ENCODE data around the gene CFDP1. TPM values are rescaled to one million over a fixed set of nuclear protein-coding genes. Genes with fewer than 3 reads are reported as not detected.
A peak's percentile ranks its signal among the peaks of the same experiment; 100 is the strongest.

Gene CFDP1
- polyA plus RNA-seq, 4 donors, result 108 to 390 (median 236) TPM

GRCh38 chr16:75322740-75323139, 110.6 kb downstream of the CFDP1 start:
- H3K9me3 ChIP-seq (ENCODE audit: control insufficient read depth in 2 of 2, insufficient read depth in 1 of 2, low read depth in 1 of 2, low read length in 1 of 2), result no peaks in the 10 kb centered on the region
- no peak for FAIRE-seq
- no peak overlapping the region for H3K4me3 ChIP-seq (ENCODE audit: low read depth in 1 of 3, low read length in 3 of 3)
- H3K27ac ChIP-seq (ENCODE audit: low read depth in 1 of 3, low read length in 2 of 3), result no peak overlapping the region
- 58 to 89% (median 63%) methylated on average over 3 of the region's 3 CpGs for WGBS, 3 donors
- H3K36me3 ChIP-seq (ENCODE audit: control insufficient read depth in 3 of 3, insufficient read depth in 2 of 3, low read depth in 1 of 3, low read length in 3 of 3), result peaks cover 0 to 15% (median 0%) of the 10 kb centered on the region in 3 donors
- DNase-seq, result no peak
- no peaks in the 10 kb centered on the region for H3K27me3 ChIP-seq (ENCODE audit: control insufficient read depth in 3 of 3, insufficient read depth in 3 of 3, low read length in 3 of 3)
- peaks cover 0 to 8% (median 0%) of the 10 kb centered on the region in 3 donors for H3K4me1 ChIP-seq (ENCODE audit: control insufficient read depth in 3 of 3, insufficient read depth in 2 of 3, low read depth in 1 of 3, low read length in 2 of 3)

- no peaks in the 10 kb centered on the region for H3K9me3 ChIP-seq (ENCODE audit: control insufficient read depth in 2 of 2, insufficient read depth in 1 of 2, low read depth in 1 of 2, low read length in 1 of 2)
- DNase-seq (no peak), FAIRE-seq (no peak)
- no peak overlapping the region for H3K4me3 ChIP-seq (ENCODE audit: low read depth in 1 of 3, low read length in 3 of 3)
- H3K4me1 ChIP-seq (ENCODE audit: control insufficient read depth in 3 of 3, insufficient read depth in 2 of 3, low read depth in 1 of 3, low read length in 2 of 3), result peaks cover 0 to 8% (median 0%) of the 10 kb centered on the region in 3 donors
- 70 to 87% (median 78%) methylated on average over 3 of the region's 3 CpGs for WGBS, 3 donors
- H3K27ac ChIP-seq (ENCODE audit: low read depth in 1 of 3, low read length in 2 of 3), result no peak overlapping the region
- H3K27me3 ChIP-seq (ENCODE audit: control insufficient read depth in 3 of 3, insufficient read depth in 3 of 3, low read length in 3 of 3), result no peaks in the 10 kb centered on the region
- peaks cover 0 to 28% (median 0%) of the 10 kb centered on the region in 3 donors for H3K36me3 ChIP-seq (ENCODE audit: control insufficient read depth in 3 of 3, insufficient read depth in 2 of 3, low read depth in 1 of 3, low read length in 3 of 3)
Observed at GRCh38 chr16:75320435-75320834, 112.9 kb downstream of the CFDP1 start.

GRCh38 chr16:75319513-75320411, 113.5 kb downstream of the CFDP1 start:
- Histone ChIP-seq H3K9me3 (ENCODE audit: control insufficient read depth in 2 of 2, insufficient read depth in 1 of 2, low read depth in 1 of 2, low read length in 1 of 2) (no peaks in the 10 kb centered on the region), H3K4me1 (ENCODE audit: control insufficient read depth in 3 of 3, insufficient read depth in 2 of 3, low read depth in 1 of 3, low read length in 2 of 3) (peaks cover 0 to 8% (median 0%) of the 10 kb centered on the region in 3 donors), H3K27me3 (ENCODE audit: control insufficient read depth in 3 of 3, insufficient read depth in 3 of 3, low read length in 3 of 3) (no peaks in the 10 kb centered on the region), H3K36me3 (ENCODE audit: control insufficient read depth in 3 of 3, insufficient read depth in 2 of 3, low read depth in 1 of 3, low read length in 3 of 3) (peaks cover 0 to 31% (median 0%) of the 10 kb centered on the region in 3 donors), H3K4me3 (ENCODE audit: low read depth in 1 of 3, low read length in 3 of 3) (no peak overlapping the region), H3K27ac (ENCODE audit: low read depth in 1 of 3, low read length in 2 of 3) (peak overlapping the region in 1 of 3 donors; percentile 0)
- whole genome bisulfite sequencing, 3 donors, result 69 to 81% (median 77%) methylated on average over 13 of the region's 13 CpGs
- FAIRE-seq (no peak), DNase-seq (no peak)

- H3K4me1 ChIP-seq (ENCODE audit: control insufficient read depth in 3 of 3, insufficient read depth in 2 of 3, low read depth in 1 of 3, low read length in 2 of 3), result peaks cover 0 to 8% (median 0%) of the 10 kb centered on the region in 3 donors
- no peak for DNase-seq
- H3K27ac ChIP-seq (ENCODE audit: low read depth in 1 of 3, low read length in 2 of 3), result no peak overlapping the region
- H3K36me3 ChIP-seq (ENCODE audit: control insufficient read depth in 3 of 3, insufficient read depth in 2 of 3, low read depth in 1 of 3, low read length in 3 of 3), result peaks cover 0 to 35% (median 0%) of the 10 kb centered on the region in 3 donors
- H3K27me3 ChIP-seq (ENCODE audit: control insufficient read depth in 3 of 3, insufficient read depth in 3 of 3, low read length in 3 of 3), result no peaks in the 10 kb centered on the region
- FAIRE-seq, result no peak
- no peak overlapping the region for H3K4me3 ChIP-seq (ENCODE audit: low read depth in 1 of 3, low read length in 3 of 3)
- H3K9me3 ChIP-seq (ENCODE audit: control insufficient read depth in 2 of 2, insufficient read depth in 1 of 2, low read depth in 1 of 2, low read length in 1 of 2), result no peaks in the 10 kb centered on the region
- 90 to 93% (median 90%) methylated on average over 3 of the region's 3 CpGs for WGBS, 3 donors
Observed at GRCh38 chr16:75318737-75319136, 114.6 kb downstream of the CFDP1 start.

GRCh38 chr16:75317532-75317931, 115.8 kb downstream of the CFDP1 start:
- Histone ChIP-seq H3K27me3 (ENCODE audit: control insufficient read depth in 3 of 3, insufficient read depth in 3 of 3, low read length in 3 of 3) (no peaks in the 10 kb centered on the region), H3K9me3 (ENCODE audit: control insufficient read depth in 2 of 2, insufficient read depth in 1 of 2, low read depth in 1 of 2, low read length in 1 of 2) (no peaks in the 10 kb centered on the region), H3K36me3 (ENCODE audit: control insufficient read depth in 3 of 3, insufficient read depth in 2 of 3, low read depth in 1 of 3, low read length in 3 of 3) (peaks cover 0 to 37% (median 0%) of the 10 kb centered on the region in 3 donors), H3K27ac (ENCODE audit: low read depth in 1 of 3, low read length in 2 of 3) (no peak overlapping the region), H3K4me1 (ENCODE audit: control insufficient read depth in 3 of 3, insufficient read depth in 2 of 3, low read depth in 1 of 3, low read length in 2 of 3) (peaks cover 0 to 8% (median 0%) of the 10 kb centered on the region in 3 donors), H3K4me3 (ENCODE audit: low read depth in 1 of 3, low read length in 3 of 3) (no peak overlapping the region)
- DNase-seq (no peak), FAIRE-seq (no peak)
- 83 to 98% (median 97%) methylated on average over 4 of the region's 4 CpGs for WGBS, 3 donors

- WGBS, 3 donors, result 77 to 91% (median 87%) methylated on average over 7 of the region's 7 CpGs
- H3K27me3 ChIP-seq (ENCODE audit: control insufficient read depth in 3 of 3, insufficient read depth in 3 of 3, low read length in 3 of 3), result no peaks in the 10 kb centered on the region
- no peak for FAIRE-seq
- no peak for DNase-seq
- H3K4me3 ChIP-seq (ENCODE audit: low read depth in 1 of 3, low read length in 3 of 3), result no peak overlapping the region
- peaks cover 0 to 37% (median 0%) of the 10 kb centered on the region in 3 donors for H3K36me3 ChIP-seq (ENCODE audit: control insufficient read depth in 3 of 3, insufficient read depth in 2 of 3, low read depth in 1 of 3, low read length in 3 of 3)
- no peaks in the 10 kb centered on the region for H3K9me3 ChIP-seq (ENCODE audit: control insufficient read depth in 2 of 2, insufficient read depth in 1 of 2, low read depth in 1 of 2, low read length in 1 of 2)
- no peak overlapping the region for H3K27ac ChIP-seq (ENCODE audit: low read depth in 1 of 3, low read length in 2 of 3)
- H3K4me1 ChIP-seq (ENCODE audit: control insufficient read depth in 3 of 3, insufficient read depth in 2 of 3, low read depth in 1 of 3, low read length in 2 of 3), result peaks cover 0 to 8% (median 0%) of the 10 kb centered on the region in 3 donors
Observed at GRCh38 chr16:75317101-75317522, 116.2 kb downstream of the CFDP1 start.

- DNase-seq, result no peak
- H3K27ac ChIP-seq (ENCODE audit: low read depth in 1 of 3, low read length in 2 of 3), result no peak overlapping the region
- FAIRE-seq, result no peak
- H3K4me3 ChIP-seq (ENCODE audit: low read depth in 1 of 3, low read length in 3 of 3), result no peak overlapping the region
- no peaks in the 10 kb centered on the region for H3K9me3 ChIP-seq (ENCODE audit: control insufficient read depth in 2 of 2, insufficient read depth in 1 of 2, low read depth in 1 of 2, low read length in 1 of 2)
- WGBS, 3 donors, result 93 to 98% (median 98%) methylated on average over 6 of the region's 6 CpGs
- H3K4me1 ChIP-seq (ENCODE audit: control insufficient read depth in 3 of 3, insufficient read depth in 2 of 3, low read depth in 1 of 3, low read length in 2 of 3), result peaks cover 2 to 8% (median 5%) of the 10 kb centered on the region in 3 donors
- H3K27me3 ChIP-seq (ENCODE audit: control insufficient read depth in 3 of 3, insufficient read depth in 3 of 3, low read length in 3 of 3), result no peaks in the 10 kb centered on the region
- H3K36me3 ChIP-seq (ENCODE audit: control insufficient read depth in 3 of 3, insufficient read depth in 2 of 3, low read depth in 1 of 3, low read length in 3 of 3), result peaks cover 0 to 40% (median 0%) of the 10 kb centered on the region in 3 donors
Observed at GRCh38 chr16:75315539-75316306, 117.6 kb downstream of the CFDP1 start.

GRCh38 chr16:75312875-75313274, 120.4 kb downstream of the CFDP1 start:
- no peak for DNase-seq
- Histone ChIP-seq H3K36me3 (ENCODE audit: control insufficient read depth in 3 of 3, insufficient read depth in 2 of 3, low read depth in 1 of 3, low read length in 3 of 3) (peaks cover 0 to 36% (median 0%) of the 10 kb centered on the region in 3 donors), H3K4me3 (ENCODE audit: low read depth in 1 of 3, low read length in 3 of 3) (no peak overlapping the region), H3K9me3 (ENCODE audit: control insufficient read depth in 2 of 2, insufficient read depth in 1 of 2, low read depth in 1 of 2, low read length in 1 of 2) (no peaks in the 10 kb centered on the region), H3K4me1 (ENCODE audit: control insufficient read depth in 3 of 3, insufficient read depth in 2 of 3, low read depth in 1 of 3, low read length in 2 of 3) (peaks cover 5 to 29% (median 7%) of the 10 kb centered on the region in 3 donors), H3K27ac (ENCODE audit: low read depth in 1 of 3, low read length in 2 of 3) (no peak overlapping the region), H3K27me3 (ENCODE audit: control insufficient read depth in 3 of 3, insufficient read depth in 3 of 3, low read length in 3 of 3) (no peaks in the 10 kb centered on the region)
- no peak for FAIRE-seq
- 87 to 94% (median 89%) methylated on average over 4 of the region's 4 CpGs for WGBS, 3 donors

Measured in small intestine (tissue), 7 donors.